ENCODE measurements around the gene SDR9C7. TPM values are rescaled to one million over a fixed set of nuclear protein-coding genes. Genes with fewer than 3 reads are reported as not detected.

The SDR9C7 gene
- total RNA-seq, 1 experiment from 2014 or later: not detected

- Histone ChIP-seq H3K4me2 (ENCODE audit: low read depth, low read length, poor library complexity, severe bottlenecking) (no peak overlapping the region), H2AFZ (ENCODE audit: low read length) (no peak overlapping the region), H3K36me3 (ENCODE audit: insufficient read depth, low read length) (no peaks in the 10 kb centered on the region), H3K9me2 (replicated peaks; ENCODE audit: insufficient read depth, low read length) (no peaks in the 10 kb centered on the region), H3K4me3 (ENCODE audit: low read length) (no peak overlapping the region), H3K4me1 (ENCODE audit: low read length) (no peaks in the 10 kb centered on the region), H3K27me3 (ENCODE audit: low read length) (0 out of 2 replicates have a peak, but pooled peaks cover 2% of the 10 kb centered on the region), H3K9me3 (ENCODE audit: low read length) (no peaks in the 10 kb centered on the region), H3K9ac (ENCODE audit: low read length) (no peak overlapping the region), H4K20me1 (ENCODE audit: insufficient read depth, low read depth, low read length) (no peaks in the 10 kb centered on the region), H3K79me2 (ENCODE audit: low read length) (no peaks in the 10 kb centered on the region), H3K27ac (ENCODE audit: low read length) (no peak overlapping the region)
- no peak for DNase-seq
Observed at GRCh38 chr12:56955631-56956256, 21.5 kb upstream of the SDR9C7 start.

GRCh38 chr12:56954958-56955355 is 20.7 kb upstream of the SDR9C7 start:
- H3K4me2 ChIP-seq (ENCODE audit: low read depth, low read length, poor library complexity, severe bottlenecking): no peak overlapping the region

GRCh38 chr12:56954057-56954957 is 20.1 kb upstream of the SDR9C7 start:
- no peak overlapping the region for H3K9ac ChIP-seq (ENCODE audit: low read length)
- H3K9me3 ChIP-seq (ENCODE audit: low read length): no peaks in the 10 kb centered on the region
- no peak for DNase-seq
- H3K9me2 ChIP-seq (replicated peaks; ENCODE audit: insufficient read depth, low read length): no peaks in the 10 kb centered on the region
- H3K36me3 ChIP-seq (ENCODE audit: insufficient read depth, low read length): no peaks in the 10 kb centered on the region
- H3K4me1 ChIP-seq (ENCODE audit: low read length): no peaks in the 10 kb centered on the region
- H3K27me3 ChIP-seq (ENCODE audit: low read length): 0 out of 2 replicates have a peak, but pooled peaks cover 2% of the 10 kb centered on the region
- no peaks in the 10 kb centered on the region for H4K20me1 ChIP-seq (ENCODE audit: insufficient read depth, low read depth, low read length)
- no peak overlapping the region for H3K27ac ChIP-seq (ENCODE audit: low read length)
- no peak overlapping the region for H2AFZ ChIP-seq (ENCODE audit: low read length)
- no peaks in the 10 kb centered on the region for H3K79me2 ChIP-seq (ENCODE audit: low read length)
- no peak overlapping the region for H3K4me3 ChIP-seq (ENCODE audit: low read length)
- no peak overlapping the region for H3K4me2 ChIP-seq (ENCODE audit: low read depth, low read length, poor library complexity, severe bottlenecking)

More at GRCh38 chr12:56954958-56955355, 20.7 kb upstream of the SDR9C7 start:
- H3K79me2 ChIP-seq (ENCODE audit: low read length): no peaks in the 10 kb centered on the region
- no peaks in the 10 kb centered on the region for H3K36me3 ChIP-seq (ENCODE audit: insufficient read depth, low read length)
- no peaks in the 10 kb centered on the region for H4K20me1 ChIP-seq (ENCODE audit: insufficient read depth, low read depth, low read length)
- H3K27ac ChIP-seq (ENCODE audit: low read length): no peak overlapping the region
- no peak overlapping the region for H2AFZ ChIP-seq (ENCODE audit: low read length)
- DNase-seq: no peak
- 0 out of 2 replicates have a peak, but pooled peaks cover 2% of the 10 kb centered on the region for H3K27me3 ChIP-seq (ENCODE audit: low read length)
- H3K9me3 ChIP-seq (ENCODE audit: low read length): no peaks in the 10 kb centered on the region
- no peaks in the 10 kb centered on the region for H3K9me2 ChIP-seq (replicated peaks; ENCODE audit: insufficient read depth, low read length)
- H3K4me1 ChIP-seq (ENCODE audit: low read length): no peaks in the 10 kb centered on the region
- no peak overlapping the region for H3K4me3 ChIP-seq (ENCODE audit: low read length)
- no peak overlapping the region for H3K9ac ChIP-seq (ENCODE audit: low read length)

- Histone ChIP-seq H2AFZ (ENCODE audit: low read length) (no peak overlapping the region), H3K27ac (ENCODE audit: low read length) (no peak overlapping the region), H3K79me2 (ENCODE audit: low read length) (no peaks in the 10 kb centered on the region), H3K27me3 (ENCODE audit: low read length) (0 out of 2 replicates have a peak, but pooled peaks cover 2% of the 10 kb centered on the region), H3K4me3 (ENCODE audit: low read length) (no peak overlapping the region), H4K20me1 (ENCODE audit: insufficient read depth, low read depth, low read length) (no peaks in the 10 kb centered on the region), H3K9me3 (ENCODE audit: low read length) (no peaks in the 10 kb centered on the region), H3K9ac (ENCODE audit: low read length) (no peak overlapping the region), H3K9me2 (replicated peaks; ENCODE audit: insufficient read depth, low read length) (no peaks in the 10 kb centered on the region), H3K4me1 (ENCODE audit: low read length) (no peaks in the 10 kb centered on the region), H3K4me2 (ENCODE audit: low read depth, low read length, poor library complexity, severe bottlenecking) (no peak overlapping the region), H3K36me3 (ENCODE audit: insufficient read depth, low read length) (no peaks in the 10 kb centered on the region)
- peak; percentile 35 for DNase-seq
Observed at GRCh38 chr12:56953314-56953713, 19.1 kb upstream of the SDR9C7 start.

GRCh38 chr12:56951582-56952339 is 17.6 kb upstream of the SDR9C7 start:
- Histone ChIP-seq H3K9me3 (ENCODE audit: low read length) (no peaks in the 10 kb centered on the region), H3K27ac (ENCODE audit: low read length) (no peak overlapping the region), H2AFZ (ENCODE audit: low read length) (no peak overlapping the region), H3K4me3 (ENCODE audit: low read length) (no peak overlapping the region), H3K79me2 (ENCODE audit: low read length) (no peaks in the 10 kb centered on the region), H4K20me1 (ENCODE audit: insufficient read depth, low read depth, low read length) (no peaks in the 10 kb centered on the region), H3K36me3 (ENCODE audit: insufficient read depth, low read length) (no peaks in the 10 kb centered on the region), H3K9me2 (replicated peaks; ENCODE audit: insufficient read depth, low read length) (no peaks in the 10 kb centered on the region), H3K4me2 (ENCODE audit: low read depth, low read length, poor library complexity, severe bottlenecking) (no peak overlapping the region), H3K9ac (ENCODE audit: low read length) (no peak overlapping the region), H3K27me3 (ENCODE audit: low read length) (0 out of 2 replicates have a peak, but pooled peaks cover 2% of the 10 kb centered on the region), H3K4me1 (ENCODE audit: low read length) (no peaks in the 10 kb centered on the region)
- no peak for DNase-seq

- DNase-seq: no peak
- Histone ChIP-seq H3K4me3 (ENCODE audit: low read length) (no peak overlapping the region), H3K4me2 (ENCODE audit: low read depth, low read length, poor library complexity, severe bottlenecking) (no peak overlapping the region), H4K20me1 (ENCODE audit: insufficient read depth, low read depth, low read length) (no peaks in the 10 kb centered on the region), H3K27ac (ENCODE audit: low read length) (no peak overlapping the region), H3K4me1 (ENCODE audit: low read length) (no peaks in the 10 kb centered on the region), H3K36me3 (ENCODE audit: insufficient read depth, low read length) (no peaks in the 10 kb centered on the region), H3K27me3 (ENCODE audit: low read length) (0 out of 2 replicates have a peak, but pooled peaks cover 2% of the 10 kb centered on the region), H3K9ac (ENCODE audit: low read length) (no peak overlapping the region), H2AFZ (ENCODE audit: low read length) (no peak overlapping the region), H3K79me2 (ENCODE audit: low read length) (no peaks in the 10 kb centered on the region), H3K9me3 (ENCODE audit: low read length) (no peaks in the 10 kb centered on the region), H3K9me2 (replicated peaks; ENCODE audit: insufficient read depth, low read length) (no peaks in the 10 kb centered on the region)
Observed at GRCh38 chr12:56948881-56949280, 14.7 kb upstream of the SDR9C7 start.

GRCh38 chr12:56948457-56948777 is 14.2 kb upstream of the SDR9C7 start:
- no peak overlapping the region for H3K4me3 ChIP-seq (ENCODE audit: low read length)
- no peak for DNase-seq
- H3K9me2 ChIP-seq (replicated peaks; ENCODE audit: insufficient read depth, low read length): no peaks in the 10 kb centered on the region
- H3K4me2 ChIP-seq (ENCODE audit: low read depth, low read length, poor library complexity, severe bottlenecking): no peak overlapping the region
- no peaks in the 10 kb centered on the region for H3K79me2 ChIP-seq (ENCODE audit: low read length)
- no peaks in the 10 kb centered on the region for H3K9me3 ChIP-seq (ENCODE audit: low read length)
- no peaks in the 10 kb centered on the region for H3K36me3 ChIP-seq (ENCODE audit: insufficient read depth, low read length)
- H3K4me1 ChIP-seq (ENCODE audit: low read length): no peaks in the 10 kb centered on the region
- no peak overlapping the region for H2AFZ ChIP-seq (ENCODE audit: low read length)
- no peaks in the 10 kb centered on the region for H4K20me1 ChIP-seq (ENCODE audit: insufficient read depth, low read depth, low read length)
- no peak overlapping the region for H3K27ac ChIP-seq (ENCODE audit: low read length)
- no peak overlapping the region for H3K9ac ChIP-seq (ENCODE audit: low read length)
- 0 out of 2 replicates have a peak, but pooled peaks cover 2% of the 10 kb centered on the region for H3K27me3 ChIP-seq (ENCODE audit: low read length)
